Type B pancreatic cell (in vitro differentiated cells): ENCODE measurements around the gene ATP8A2. TPM values are rescaled to one million over a fixed set of nuclear protein-coding genes. Genes with fewer than 3 reads are reported as not detected.

Experiments
- DNase-seq: peaks from one replicate; pipeline ENCODE4 v3.0.0; 2021; ENCODE audit warnings: mixed read lengths; ENCODE audit not compliant: unreplicated experiment; ENCODE audit errors: extremely low spot score
- H3K27ac Mint-ChIP-seq: 2 replicates; pipeline ENCODE4 v1.8.0; 2021; ENCODE audit warnings: mild to moderate bottlenecking, mixed read lengths
- H3K27me3 Mint-ChIP-seq: 2 replicates; pipeline ENCODE4 v1.8.0; 2021; ENCODE audit warnings: mixed read lengths
- H3K36me3 Mint-ChIP-seq: 2 replicates; pipeline ENCODE4 v1.8.0; 2021; ENCODE audit warnings: mixed read lengths
- H3K4me1 Mint-ChIP-seq: one replicate; pipeline ENCODE4 v1.8.0; 2021; ENCODE audit warnings: mixed read lengths; ENCODE audit not compliant: unreplicated experiment
- H3K4me3 Mint-ChIP-seq: 2 replicates; pipeline ENCODE4 v1.8.0; 2021; ENCODE audit warnings: mild to moderate bottlenecking, mixed read lengths
- H3K9me3 Mint-ChIP-seq: 2 replicates; pipeline ENCODE4 v1.8.0; 2021; ENCODE audit warnings: mixed read lengths
- CTCF ChIP-seq: fragments of 200-600 bp; sonication (generic); conservative IDR thresholded peaks from 2 replicates; pipeline ENCODE4 v1.5.0; 2021; ENCODE audit warnings: antibody characterized with exemption, mild to moderate bottlenecking
- total RNA-seq: library from RNA; stranded (reverse); gene quantifications from 2 replicates; pipeline ENCODE4 v1.2.1, GENCODE V29; 2021; ENCODE audit warnings: low replicate concordance

The ATP8A2 gene
- total RNA-seq, 1 donor from 2014 or later: 13.8 TPM

DNA sequence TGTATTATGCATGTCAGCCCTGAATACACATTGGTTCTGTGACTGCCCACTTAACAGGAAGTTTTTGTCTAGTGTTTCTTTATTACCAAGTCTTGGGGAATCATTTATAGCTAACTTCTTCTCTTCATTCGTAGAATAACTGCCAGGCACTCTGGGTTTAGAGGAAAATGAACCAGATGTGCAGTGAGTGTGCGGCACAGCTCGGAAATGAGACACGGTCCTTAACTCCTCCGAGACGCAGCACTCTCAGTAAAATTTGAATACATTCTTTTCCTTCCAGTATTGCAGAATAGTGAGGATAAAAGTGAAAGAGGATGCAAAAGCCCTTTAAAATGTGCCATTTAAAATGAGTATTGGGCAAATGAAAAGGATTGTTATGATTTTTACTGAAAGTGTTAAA is 29.2 kb downstream of the ATP8A2 start:
- DNase-seq: no peak
- Mint-ChIP-seq H3K9me3 (no peaks in the 10 kb centered on the region), H3K36me3 (no peaks in the 10 kb centered on the region), H3K4me1 (no peaks in the 10 kb centered on the region), H3K27ac (no peak overlapping the region), H3K4me3 (no peak overlapping the region), H3K27me3 (peaks cover 6% of the 10 kb centered on the region)
- TF ChIP-seq CTCF: no peak

- Mint-ChIP-seq H3K27ac (no peak overlapping the region), H3K27me3 (peaks cover 6% of the 10 kb centered on the region), H3K4me1 (no peaks in the 10 kb centered on the region), H3K4me3 (no peak overlapping the region), H3K36me3 (no peaks in the 10 kb centered on the region), H3K9me3 (no peaks in the 10 kb centered on the region)
- TF ChIP-seq CTCF: no peak
- no peak for DNase-seq
Observed at GRCh38 chr13:25401958-25402357, 30.2 kb downstream of the ATP8A2 start.

GRCh38 chr13:25406377-25406776 is 34.6 kb downstream of the ATP8A2 start:
- Mint-ChIP-seq H3K9me3 (no peaks in the 10 kb centered on the region), H3K36me3 (no peaks in the 10 kb centered on the region), H3K27ac (no peak overlapping the region), H3K4me1 (no peaks in the 10 kb centered on the region), H3K27me3 (peaks cover 6% of the 10 kb centered on the region), H3K4me3 (no peak overlapping the region)
- TF ChIP-seq CTCF: peak; percentile 26
- DNase-seq: no peak

- DNase-seq: no peak
- TF ChIP-seq CTCF: no peak
- no peaks in the 10 kb centered on the region for H3K27me3 Mint-ChIP-seq
- no peaks in the 10 kb centered on the region for H3K9me3 Mint-ChIP-seq
- no peak overlapping the region for H3K27ac Mint-ChIP-seq
- no peaks in the 10 kb centered on the region for H3K4me1 Mint-ChIP-seq
- no peak overlapping the region for H3K4me3 Mint-ChIP-seq
- no peaks in the 10 kb centered on the region for H3K36me3 Mint-ChIP-seq
Observed at GRCh38 chr13:25409938-25410337, 38.2 kb downstream of the ATP8A2 start.

- Mint-ChIP-seq H3K4me3 (no peak overlapping the region), H3K36me3 (peaks cover 5% of the 10 kb centered on the region)
Observed at GRCh38 chr13:25415241-25415640, 43.5 kb downstream of the ATP8A2 start.

More at GRCh38 chr13:25415241-25415640, 43.5 kb downstream of the ATP8A2 start:
- H3K27ac Mint-ChIP-seq: no peak overlapping the region
- peaks cover 5% of the 10 kb centered on the region for H3K9me3 Mint-ChIP-seq
- TF ChIP-seq CTCF: no peak
- H3K27me3 Mint-ChIP-seq: peaks cover 18% of the 10 kb centered on the region
- H3K4me1 Mint-ChIP-seq: no peaks in the 10 kb centered on the region
- DNase-seq: no peak
